Measurements from ENCODE around the gene MS4A12. TPM values are rescaled to one million over a fixed set of nuclear protein-coding genes. Genes with fewer than 3 reads are reported as not detected.
"Not testable (repeated sequence)": the region's sequence is repeated elsewhere in the genome, so short reads cannot be mapped to it uniquely, and the experiment has no call there.

MS4A12 gene
- total RNA-seq (2014; rRNA removed; shearing (Covaris generic); ENCODE audit: low replicate concordance) = not detected in 2 replicates

GRCh38 chr11:60492488-60493009 is at the start of gene MS4A12:
Gene MS4A12 (plus strand): TSS chr11:60492778. CDS start chr11:60497319, 4,541 bp downstream.
- in situ Hi-C loops (cut with HindIII; ENCODE audit: low pct_unique_long_range_greater_than_20kb, low sequenced_read_pairs) = no loop called here
- no peak for DNase-seq (ENCODE audit: low read depth)

GRCh38 chr11:60447070-60447469 is 45.5 kb upstream of the MS4A12 start:
- DNase-seq (ENCODE audit: low read depth) = no peak
- in situ Hi-C loops (cut with HindIII; ENCODE audit: low pct_unique_long_range_greater_than_20kb, low sequenced_read_pairs) = no loop called here

- no peak for DNase-seq (ENCODE audit: low read depth)
- in situ Hi-C loops (cut with HindIII; ENCODE audit: low pct_unique_long_range_greater_than_20kb, low sequenced_read_pairs) = no loop called here
Measured at GRCh38 chr11:60447846-60448245, 44.7 kb upstream of the MS4A12 start.

- DNase-seq (ENCODE audit: low read depth); in situ Hi-C loops (cut with HindIII; ENCODE audit: low pct_unique_long_range_greater_than_20kb, low sequenced_read_pairs): not testable (repeated sequence)
Measured at GRCh38 chr11:60451185-60451584, 41.4 kb upstream of the MS4A12 start.

- in situ Hi-C loops (cut with HindIII; ENCODE audit: low pct_unique_long_range_greater_than_20kb, low sequenced_read_pairs) = no loop called here
- DNase-seq (ENCODE audit: low read depth) = no peak
Measured at GRCh38 chr11:60454212-60454611, 38.4 kb upstream of the MS4A12 start.

- no peak for DNase-seq (ENCODE audit: low read depth)
- in situ Hi-C loops (cut with HindIII; ENCODE audit: low pct_unique_long_range_greater_than_20kb, low sequenced_read_pairs) = no loop called here
Measured at GRCh38 chr11:60455531-60456042, 37.0 kb upstream of the MS4A12 start, which contains the start of gene MS4A1. Gene MS4A1 (plus strand): TSS chr11:60455847. CDS start chr11:60462375, 6,528 bp downstream.

GRCh38 chr11:60457576-60457975 is 35.0 kb upstream of the MS4A12 start:
- DNase-seq (ENCODE audit: low read depth) = no peak
- in situ Hi-C loops (cut with HindIII; ENCODE audit: low pct_unique_long_range_greater_than_20kb, low sequenced_read_pairs) = no loop called here

- in situ Hi-C loops (cut with HindIII; ENCODE audit: low pct_unique_long_range_greater_than_20kb, low sequenced_read_pairs) = no loop called here
- no peak for DNase-seq (ENCODE audit: low read depth)
Measured at GRCh38 chr11:60459345-60459744, 33.2 kb upstream of the MS4A12 start.

GRCh38 chr11:60468829-60469228 is 23.7 kb upstream of the MS4A12 start:
- DNase-seq (ENCODE audit: low read depth) = no peak
- in situ Hi-C loops (cut with HindIII; ENCODE audit: low pct_unique_long_range_greater_than_20kb, low sequenced_read_pairs) = no loop called here

GRCh38 chr11:60469723-60470122 is 22.9 kb upstream of the MS4A12 start:
- DNase-seq (ENCODE audit: low read depth) = no peak
- in situ Hi-C loops (cut with HindIII; ENCODE audit: low pct_unique_long_range_greater_than_20kb, low sequenced_read_pairs) = no loop called here

GRCh38 chr11:60477035-60477445 is 15.5 kb upstream of the MS4A12 start:
- in situ Hi-C loops (cut with HindIII; ENCODE audit: low pct_unique_long_range_greater_than_20kb, low sequenced_read_pairs) = no loop called here
- no peak for DNase-seq (ENCODE audit: low read depth)

GRCh38 chr11:60482361-60482760 is 10.2 kb upstream of the MS4A12 start:
- DNase-seq (ENCODE audit: low read depth) = no peak
- in situ Hi-C loops (cut with HindIII; ENCODE audit: low pct_unique_long_range_greater_than_20kb, low sequenced_read_pairs) = no loop called here

GRCh38 chr11:60485987-60486386 is 6.6 kb upstream of the MS4A12 start:
- in situ Hi-C loops (cut with HindIII; ENCODE audit: low pct_unique_long_range_greater_than_20kb, low sequenced_read_pairs) = no loop called here
- no peak for DNase-seq (ENCODE audit: low read depth)

GRCh38 chr11:60493454-60493853 is 876 bp downstream of the MS4A12 start:
- in situ Hi-C loops (cut with HindIII; ENCODE audit: low pct_unique_long_range_greater_than_20kb, low sequenced_read_pairs) = no loop called here
- no peak for DNase-seq (ENCODE audit: low read depth)

GRCh38 chr11:60498399-60498798 is 5.8 kb downstream of the MS4A12 start:
- in situ Hi-C loops (cut with HindIII; ENCODE audit: low pct_unique_long_range_greater_than_20kb, low sequenced_read_pairs) = no loop called here

GRCh38 chr11:60498853-60499252 is 6.3 kb downstream of the MS4A12 start:
- DNase-seq (ENCODE audit: low read depth) = no peak
- in situ Hi-C loops (cut with HindIII; ENCODE audit: low pct_unique_long_range_greater_than_20kb, low sequenced_read_pairs) = no loop called here

More at GRCh38 chr11:60498399-60498798, 5.8 kb downstream of the MS4A12 start:
- no peak for DNase-seq (ENCODE audit: low read depth)

- no peak for DNase-seq (ENCODE audit: low read depth)
- in situ Hi-C loops (cut with HindIII; ENCODE audit: low pct_unique_long_range_greater_than_20kb, low sequenced_read_pairs) = no loop called here
Measured at GRCh38 chr11:60500276-60500910, 7.8 kb downstream of the MS4A12 start.

GRCh38 chr11:60502221-60502775 is 9.7 kb downstream of the MS4A12 start:
- no peak for DNase-seq (ENCODE audit: low read depth)
- in situ Hi-C loops (cut with HindIII; ENCODE audit: low pct_unique_long_range_greater_than_20kb, low sequenced_read_pairs) = no loop called here

GRCh38 chr11:60504219-60504905 is 11.8 kb downstream of the MS4A12 start:
- in situ Hi-C loops (cut with HindIII; ENCODE audit: low pct_unique_long_range_greater_than_20kb, low sequenced_read_pairs) = no loop called here

More at GRCh38 chr11:60504219-60504905, 11.8 kb downstream of the MS4A12 start:
- DNase-seq (ENCODE audit: low read depth) = no peak
